Thyroid gland (tissue), 4 donors: Measurements from ENCODE around the gene TMEM121. TPM values are rescaled to one million over a fixed set of nuclear protein-coding genes. Genes with fewer than 3 reads are reported as not detected.

Experiments
- DNase-seq, 2 donors: peaks; one replicate each; pipeline ENCODE4 v3.0.0-alpha.2; 2019
- H3K27ac ChIP-seq, 3 donors: fragments of 200-600 bp; sonication (generic); 1 replicate in 2 of 3; 2 replicates in 1 of 3; pipeline ENCODE4 v1.5.1; 2016 to 2019; ENCODE audit warnings: mild to moderate bottlenecking in 1 of 3, moderate library complexity in 1 of 3
- H3K27me3 ChIP-seq: fragments of 200-600 bp; sonication (generic); one replicate; pipeline ENCODE4 v1.5.1; 2019
- H3K36me3 ChIP-seq, 2 donors: fragments of 200-600 bp; sonication (generic); one replicate each; pipeline ENCODE4 v1.5.1; 2016 to 2019
- H3K4me1 ChIP-seq, 2 donors: fragments of 200-600 bp; sonication (generic); one replicate each; pipeline ENCODE4 v1.5.1; 2017 to 2019
- H3K4me3 ChIP-seq, 3 donors: fragments of 200-600 bp; sonication (generic); replicated peaks in 1 of 3; 1 replicate in 2 of 3; 2 replicates in 1 of 3; pipeline ENCODE4 v1.5.1; 2016; ENCODE audit warnings: mild to moderate bottlenecking in 1 of 3
- H3K9me3 ChIP-seq: fragments of 200-600 bp; sonication (generic); one replicate; pipeline ENCODE4 v1.5.1; 2017
- POLR2A ChIP-seq, 2 donors: fragments of 450-650 bp; IDR thresholded peaks; one replicate each; pipeline ENCODE4 v1.6.1; 2017; ENCODE audit warnings: antibody characterized with exemption in 2 of 2, mild to moderate bottlenecking in 2 of 2, moderate library complexity in 1 of 2
- WGBS, 2 donors: methylation state at CpG; one replicate each; pipeline ENCODE4 v1.1.5; 2017; 5-methylcytosine and 5-hydroxymethylcytosine counted together
- intact Hi-C: fragments of 100-400 bp; cut with DNase I; formaldehyde crosslinking; loops from one replicate; pipeline ENCODE4 v1.15.1; 2023
- total RNA-seq, 4 donors: library from RNA; depleted of rRNA; stranded (reverse); fragments of >200 nt; gene quantifications; one replicate each; pipeline ENCODE4 v1.2.3, GENCODE V29; 2016
- TF ChIP-seq, protein P1 (sequence below), 6 experiments: fragments of 200-600 bp in 3 of 6; fragments of 450-650 bp in 3 of 6; sonication (generic) in 3 of 6; IDR thresholded peaks; one replicate each; pipeline ENCODE4 v1.5.1; 2016 to 2019; ENCODE audit warnings: antibody characterized with exemption in 6 of 6, mild to moderate bottlenecking in 2 of 6, inconsistent platforms in 1 of 6, moderate library complexity in 1 of 6

Gene TMEM121
- total RNA-seq, 4 donors from 2014 or later: 9.3 to 19.1 (median 15.2) TPM

DNA sequence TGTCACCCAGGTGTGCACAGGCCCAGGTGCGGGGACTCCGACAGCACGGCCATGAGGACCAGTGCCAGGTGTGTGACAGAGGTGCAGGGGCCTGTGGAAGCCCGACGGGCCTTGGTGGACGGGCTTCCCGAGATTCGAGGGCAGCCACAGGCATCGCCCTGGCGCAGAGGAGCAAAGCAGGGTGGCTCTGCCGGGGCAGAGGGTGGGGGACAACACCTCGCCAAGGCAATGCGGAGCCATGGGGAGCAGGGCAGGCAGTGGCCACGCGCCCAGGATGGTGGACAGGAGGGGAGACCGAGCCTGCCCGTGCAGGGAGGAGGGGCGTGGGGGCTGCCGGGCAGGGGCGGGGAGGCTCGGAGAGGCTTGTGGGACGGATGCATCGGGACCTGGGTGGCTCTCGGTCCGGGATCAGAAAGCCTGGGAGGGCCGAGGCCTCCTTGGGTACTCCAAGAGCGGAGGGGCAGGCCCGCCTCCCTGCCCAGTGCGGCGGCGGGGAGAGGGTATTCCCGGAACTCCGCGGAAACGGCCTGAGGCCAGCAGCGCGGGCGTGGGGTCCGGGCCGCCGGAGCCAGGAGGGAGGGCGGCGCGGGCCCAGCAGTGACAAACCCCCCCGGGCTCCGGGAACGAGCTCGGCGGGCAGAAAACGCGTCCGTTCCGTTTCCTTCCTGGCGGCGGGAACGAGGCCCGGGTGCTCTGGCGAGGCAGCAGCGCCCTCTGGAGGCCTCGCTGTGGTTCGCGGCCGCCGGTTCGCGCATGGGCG is 1.6 kb downstream of the TMEM121 start:
- no peaks in the 10 kb centered on the region for H3K27me3 ChIP-seq
- H3K36me3 ChIP-seq: no peaks in the 10 kb centered on the region
- 15 to 38% methylated on average over 11 to 17 of the region's 67 CpGs for WGBS, 2 donors
- peak overlapping the region; percentile 42 to 85 (median 69) for H3K4me3 ChIP-seq
- H3K27ac ChIP-seq: peak overlapping the region in 2 of 3 donors; percentile 32 to 73
- peaks cover 15 to 24% of the 10 kb centered on the region in 2 donors for H3K4me1 ChIP-seq
- no peaks in the 10 kb centered on the region for H3K9me3 ChIP-seq
- intact Hi-C loops: loop anchor here (5.0 kb wide), 1 partner anchor 156 kb away; no protein-coding TSS in a partner anchor
- peak in 1 of 2 donors; percentile 45 for TF ChIP-seq POLR2A (IDR thresholded peaks at IDR 0.05)
- TF ChIP-seq, protein P1, sequence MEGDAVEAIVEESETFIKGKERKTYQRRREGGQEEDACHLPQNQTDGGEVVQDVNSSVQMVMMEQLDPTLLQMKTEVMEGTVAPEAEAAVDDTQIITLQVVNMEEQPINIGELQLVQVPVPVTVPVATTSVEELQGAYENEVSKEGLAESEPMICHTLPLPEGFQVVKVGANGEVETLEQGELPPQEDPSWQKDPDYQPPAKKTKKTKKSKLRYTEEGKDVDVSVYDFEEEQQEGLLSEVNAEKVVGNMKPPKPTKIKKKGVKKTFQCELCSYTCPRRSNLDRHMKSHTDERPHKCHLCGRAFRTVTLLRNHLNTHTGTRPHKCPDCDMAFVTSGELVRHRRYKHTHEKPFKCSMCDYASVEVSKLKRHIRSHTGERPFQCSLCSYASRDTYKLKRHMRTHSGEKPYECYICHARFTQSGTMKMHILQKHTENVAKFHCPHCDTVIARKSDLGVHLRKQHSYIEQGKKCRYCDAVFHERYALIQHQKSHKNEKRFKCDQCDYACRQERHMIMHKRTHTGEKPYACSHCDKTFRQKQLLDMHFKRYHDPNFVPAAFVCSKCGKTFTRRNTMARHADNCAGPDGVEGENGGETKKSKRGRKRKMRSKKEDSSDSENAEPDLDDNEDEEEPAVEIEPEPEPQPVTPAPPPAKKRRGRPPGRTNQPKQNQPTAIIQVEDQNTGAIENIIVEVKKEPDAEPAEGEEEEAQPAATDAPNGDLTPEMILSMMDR (IDR thresholded peaks at IDR 0.05): peak; percentile 44 to 95 (median 81)
- peak; percentile 74 to 78 for DNase-seq

DNA sequence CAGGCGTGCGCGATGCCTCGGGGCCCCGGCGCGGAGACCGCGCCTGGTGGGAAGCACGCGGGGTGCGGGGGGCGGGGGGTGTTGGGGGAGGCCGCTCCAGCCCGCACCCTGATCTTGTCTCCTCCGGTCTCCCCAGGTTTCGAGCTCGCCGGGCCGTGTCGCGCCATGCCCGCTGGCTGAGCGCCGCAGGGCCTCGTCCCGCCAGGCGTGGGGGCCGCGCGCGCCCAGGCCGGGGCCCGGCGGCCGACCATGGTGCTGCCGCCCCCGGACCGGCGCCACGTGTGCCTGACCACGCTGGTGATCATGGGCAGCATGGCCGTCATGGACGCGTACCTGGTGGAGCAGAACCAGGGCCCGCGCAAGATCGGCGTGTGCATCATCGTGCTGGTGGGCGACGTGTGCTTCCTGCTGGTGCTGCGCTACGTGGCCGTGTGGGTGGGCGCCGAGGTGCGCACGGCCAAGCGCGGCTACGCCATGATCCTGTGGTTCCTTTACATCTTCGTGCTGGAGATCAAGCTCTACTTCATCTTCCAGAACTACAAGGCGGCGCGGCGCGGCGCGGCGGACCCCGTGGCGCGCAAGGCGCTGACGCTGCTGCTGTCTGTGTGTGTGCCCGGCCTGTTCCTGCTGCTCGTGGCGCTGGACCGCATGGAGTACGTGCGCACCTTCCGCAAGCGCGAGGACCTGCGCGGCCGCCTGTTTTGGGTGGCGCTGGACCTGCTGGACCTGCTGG is 2.4 kb downstream of the TMEM121 start:
- Histone ChIP-seq H3K4me3 (peak overlapping the region in 1 of 3 donors; percentile 69), H3K27ac (no peak overlapping the region), H3K4me1 (peaks cover 15 to 24% of the 10 kb centered on the region in 2 donors), H3K27me3 (no peaks in the 10 kb centered on the region), H3K36me3 (no peaks in the 10 kb centered on the region), H3K9me3 (no peaks in the 10 kb centered on the region)
- 67% methylated on average over 14 of the region's 89 CpGs; no CpG with 5 or more reads in 1 of the 2 donors for WGBS, 2 donors
- DNase-seq: no peak
- TF ChIP-seq, protein P1 (IDR thresholded peaks at IDR 0.05): peak in 1 of 6 experiments; percentile 20
- TF ChIP-seq POLR2A (IDR thresholded peaks at IDR 0.05): no peak
- intact Hi-C loops: loop anchor here (5.0 kb wide), 1 partner anchor 156 kb away; no protein-coding TSS in a partner anchor

DNA sequence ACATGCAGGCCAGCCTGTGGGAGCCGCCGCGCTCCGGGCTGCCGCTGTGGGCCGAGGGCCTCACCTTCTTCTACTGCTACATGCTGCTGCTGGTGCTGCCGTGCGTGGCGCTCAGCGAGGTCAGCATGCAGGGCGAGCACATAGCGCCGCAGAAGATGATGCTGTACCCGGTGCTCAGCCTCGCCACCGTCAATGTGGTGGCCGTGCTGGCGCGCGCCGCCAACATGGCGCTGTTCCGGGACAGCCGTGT is 2.9 kb downstream of the TMEM121 start:
- WGBS, 2 donors: 72 to 76% methylated on average over 9 to 12 of the region's 24 CpGs

GRCh38 chr14:105529569-105530284 is 3.3 kb downstream of the TMEM121 start:
- TF ChIP-seq, protein P1 (IDR thresholded peaks at IDR 0.05): no peak
- TF ChIP-seq POLR2A (IDR thresholded peaks at IDR 0.05): no peak
- Histone ChIP-seq H3K36me3 (no peaks in the 10 kb centered on the region), H3K4me1 (peaks cover 15 to 24% of the 10 kb centered on the region in 2 donors), H3K4me3 (no peak overlapping the region), H3K27me3 (no peaks in the 10 kb centered on the region), H3K27ac (no peak overlapping the region), H3K9me3 (no peaks in the 10 kb centered on the region)
- 75 to 82% methylated on average over 35 to 53 of the region's 63 CpGs for WGBS, 2 donors
- DNase-seq: no peak
- intact Hi-C loops: loop anchor here (5.0 kb wide), 1 partner anchor 157 kb away; no protein-coding TSS in a partner anchor

More for the DNA sequence above, 2.9 kb downstream of the TMEM121 start:
- intact Hi-C loops: loop anchor here (5.0 kb wide), 1 partner anchor 157 kb away; no protein-coding TSS in a partner anchor
- no peak overlapping the region for H3K27ac ChIP-seq
- H3K27me3 ChIP-seq: no peaks in the 10 kb centered on the region
- no peaks in the 10 kb centered on the region for H3K9me3 ChIP-seq
- no peak overlapping the region for H3K4me3 ChIP-seq
- H3K4me1 ChIP-seq: peaks cover 15 to 24% of the 10 kb centered on the region in 2 donors
- DNase-seq: no peak
- H3K36me3 ChIP-seq: no peaks in the 10 kb centered on the region
- TF ChIP-seq, protein P1 (IDR thresholded peaks at IDR 0.05): no peak
- TF ChIP-seq POLR2A (IDR thresholded peaks at IDR 0.05): no peak
